Measurements from ENCODE around the gene CEP85L. TPM values are rescaled to one million over a fixed set of nuclear protein-coding genes. Genes with fewer than 3 reads are reported as not detected.

CEP85L gene
- total RNA-seq, 1 donor from 2014 or later, result 19.3 TPM

DNA sequence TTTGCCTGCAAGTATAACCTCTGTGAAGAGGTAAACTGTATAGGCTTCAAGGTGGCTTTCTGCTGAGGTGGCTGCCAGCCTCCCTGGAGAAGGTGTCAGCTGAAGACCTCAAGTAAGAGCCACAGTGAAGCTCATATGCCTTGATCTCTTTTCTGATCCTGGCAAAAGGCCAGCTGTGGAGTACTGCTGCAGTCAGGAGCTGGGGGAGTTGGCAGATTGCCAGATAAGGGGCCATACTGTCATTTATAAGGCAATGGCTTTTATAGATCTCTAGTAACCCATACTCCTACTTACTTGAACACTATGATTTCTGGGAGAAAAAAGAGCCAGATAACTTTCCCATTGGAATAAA lies 8.8 kb upstream of the CEP85L start:
- TF ChIP-seq EZH2 (IDR thresholded peaks at IDR 0.05; ENCODE audit: insufficient read depth, low read length), result no peak
- TF ChIP-seq, protein P1, sequence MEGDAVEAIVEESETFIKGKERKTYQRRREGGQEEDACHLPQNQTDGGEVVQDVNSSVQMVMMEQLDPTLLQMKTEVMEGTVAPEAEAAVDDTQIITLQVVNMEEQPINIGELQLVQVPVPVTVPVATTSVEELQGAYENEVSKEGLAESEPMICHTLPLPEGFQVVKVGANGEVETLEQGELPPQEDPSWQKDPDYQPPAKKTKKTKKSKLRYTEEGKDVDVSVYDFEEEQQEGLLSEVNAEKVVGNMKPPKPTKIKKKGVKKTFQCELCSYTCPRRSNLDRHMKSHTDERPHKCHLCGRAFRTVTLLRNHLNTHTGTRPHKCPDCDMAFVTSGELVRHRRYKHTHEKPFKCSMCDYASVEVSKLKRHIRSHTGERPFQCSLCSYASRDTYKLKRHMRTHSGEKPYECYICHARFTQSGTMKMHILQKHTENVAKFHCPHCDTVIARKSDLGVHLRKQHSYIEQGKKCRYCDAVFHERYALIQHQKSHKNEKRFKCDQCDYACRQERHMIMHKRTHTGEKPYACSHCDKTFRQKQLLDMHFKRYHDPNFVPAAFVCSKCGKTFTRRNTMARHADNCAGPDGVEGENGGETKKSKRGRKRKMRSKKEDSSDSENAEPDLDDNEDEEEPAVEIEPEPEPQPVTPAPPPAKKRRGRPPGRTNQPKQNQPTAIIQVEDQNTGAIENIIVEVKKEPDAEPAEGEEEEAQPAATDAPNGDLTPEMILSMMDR (IDR thresholded peaks at IDR 0.05; ENCODE audit: insufficient read depth, low read depth, low read length), result no peak
- H2AFZ ChIP-seq (ENCODE audit: low read depth, low read length), result no peak overlapping the region
- DNase-seq (ENCODE audit: low read depth) (no peak), FAIRE-seq (no peak)
- Mint-ChIP-seq H3K27me3 (ENCODE audit: low read depth, unreplicated experiment) (peaks cover 2% of the 10 kb centered on the region), H3K4me1 (ENCODE audit: low read depth, unreplicated experiment) (peaks cover 4% of the 10 kb centered on the region), H3K27ac (ENCODE audit: unreplicated experiment) (no peak overlapping the region), H3K4me3 (ENCODE audit: unreplicated experiment) (no peak overlapping the region), H3K36me3 (ENCODE audit: low read depth, unreplicated experiment) (no peaks in the 10 kb centered on the region), H3K9me3 (ENCODE audit: unreplicated experiment) (no peaks in the 10 kb centered on the region)
- H3K9me3 ChIP-seq (ENCODE audit: insufficient read depth, low read depth, low read length), result no peaks in the 10 kb centered on the region
- H3K27ac ChIP-seq (ENCODE audit: low read depth, low read length), result no peak overlapping the region
- no peak overlapping the region for H3K4me3 ChIP-seq (ENCODE audit: insufficient read depth, low read depth, low read length)
- peaks cover 3% of the 10 kb centered on the region for H3K36me3 ChIP-seq (ENCODE audit: insufficient read depth, low read length)
- no peaks in the 10 kb centered on the region for H3K79me2 ChIP-seq (ENCODE audit: insufficient read depth, low read length)
- no peak overlapping the region for H3K9ac ChIP-seq (ENCODE audit: low read length)
- H3K4me1 ChIP-seq (ENCODE audit: insufficient read depth, low read length), result no peaks in the 10 kb centered on the region
- H3K27me3 ChIP-seq (ENCODE audit: insufficient read depth, low read length), result no peaks in the 10 kb centered on the region
- no peak overlapping the region for H3K4me2 ChIP-seq (ENCODE audit: low read length)
- no peaks in the 10 kb centered on the region for H4K20me1 ChIP-seq (ENCODE audit: insufficient read depth, low read length)

DNA sequence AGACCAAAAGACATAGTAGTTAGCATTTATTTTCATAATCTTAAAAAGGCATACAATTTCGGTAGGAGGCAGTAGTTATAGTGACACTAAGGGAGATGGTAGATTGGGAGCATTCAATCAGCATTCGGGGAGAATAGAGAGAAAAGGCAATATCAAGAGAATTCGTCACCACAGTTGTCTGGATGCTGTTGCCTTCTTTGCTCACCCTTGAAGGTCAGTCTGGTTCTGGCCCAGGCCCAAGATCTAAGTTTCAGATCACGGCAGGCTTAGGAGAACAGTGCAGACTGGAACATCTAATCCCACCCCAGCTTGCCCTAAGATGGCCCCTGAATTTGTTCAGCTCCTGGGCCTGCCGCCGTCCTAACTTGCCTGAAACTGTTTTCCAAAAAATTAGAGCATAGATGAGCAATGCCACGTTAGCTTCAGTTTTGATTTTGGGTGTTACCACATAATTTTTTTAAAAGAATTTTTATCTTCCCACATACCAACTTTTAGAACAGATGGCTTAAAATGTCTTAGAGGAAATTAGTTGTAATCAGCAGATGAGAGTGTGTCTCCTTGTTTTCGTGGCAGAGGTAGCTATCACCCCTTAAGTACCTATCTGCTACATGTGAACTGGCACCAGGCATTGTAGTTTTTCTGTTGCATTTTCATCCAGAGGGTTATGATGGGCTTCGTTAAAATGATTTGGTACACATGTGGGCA lies 8.3 kb upstream of the CEP85L start:
- H3K36me3 Mint-ChIP-seq (ENCODE audit: low read depth, unreplicated experiment), result no peaks in the 10 kb centered on the region
- no peak overlapping the region for H2AFZ ChIP-seq (ENCODE audit: low read depth, low read length)

More for the DNA sequence above, 8.3 kb upstream of the CEP85L start:
- peaks cover 4% of the 10 kb centered on the region for H3K4me1 Mint-ChIP-seq (ENCODE audit: low read depth, unreplicated experiment)
- H3K4me2 ChIP-seq (ENCODE audit: low read length), result no peak overlapping the region
- H3K9me3 ChIP-seq (ENCODE audit: insufficient read depth, low read depth, low read length), result no peaks in the 10 kb centered on the region
- H3K79me2 ChIP-seq (ENCODE audit: insufficient read depth, low read length), result no peaks in the 10 kb centered on the region
- no peak overlapping the region for H3K27ac Mint-ChIP-seq (ENCODE audit: unreplicated experiment)
- H4K20me1 ChIP-seq (ENCODE audit: insufficient read depth, low read length), result no peaks in the 10 kb centered on the region
- H3K36me3 ChIP-seq (ENCODE audit: insufficient read depth, low read length), result peaks cover 3% of the 10 kb centered on the region
- H3K9ac ChIP-seq (ENCODE audit: low read length), result no peak overlapping the region
- H3K4me3 Mint-ChIP-seq (ENCODE audit: unreplicated experiment), result no peak overlapping the region
- no peaks in the 10 kb centered on the region for H3K27me3 ChIP-seq (ENCODE audit: insufficient read depth, low read length)
- peaks cover 2% of the 10 kb centered on the region for H3K27me3 Mint-ChIP-seq (ENCODE audit: low read depth, unreplicated experiment)
- no peak overlapping the region for H3K4me3 ChIP-seq (ENCODE audit: insufficient read depth, low read depth, low read length)
- FAIRE-seq (no peak), DNase-seq (ENCODE audit: low read depth) (no peak)
- TF ChIP-seq, protein P1 (IDR thresholded peaks at IDR 0.05; ENCODE audit: insufficient read depth, low read depth, low read length), result no peak
- TF ChIP-seq EZH2 (IDR thresholded peaks at IDR 0.05; ENCODE audit: insufficient read depth, low read length), result no peak
- no peak overlapping the region for H3K27ac ChIP-seq (ENCODE audit: low read depth, low read length)
- no peaks in the 10 kb centered on the region for H3K4me1 ChIP-seq (ENCODE audit: insufficient read depth, low read length)
- no peaks in the 10 kb centered on the region for H3K9me3 Mint-ChIP-seq (ENCODE audit: unreplicated experiment)
